CD4-positive, alpha-beta T cell treated with Interleukin-15 for 4 hours (primary cell): ENCODE results near the gene KIF6.
"Not testable (repeated sequence)": the region's sequence is repeated elsewhere in the genome, so short reads cannot be mapped to it uniquely, and the experiment has no call there.

Experiments
- DNase-seq: peaks from one replicate; pipeline ENCODE4 v3.0.0-alpha.2; 2020; ENCODE audit warnings: low spot score

The KIF6 gene

GRCh38 chr6:39553860-39554802 is 171.1 kb downstream of the KIF6 start:
- DNase-seq = no peak

GRCh38 chr6:39553029-39553428 is 172.2 kb downstream of the KIF6 start:
- DNase-seq = no peak

GRCh38 chr6:39550191-39550590 is 175.0 kb downstream of the KIF6 start:
- DNase-seq = no peak

- DNase-seq = no peak
Observed at GRCh38 chr6:39546731-39547130, 178.5 kb downstream of the KIF6 start.

- no peak for DNase-seq
Observed at GRCh38 chr6:39543950-39544349, 181.3 kb downstream of the KIF6 start.

GRCh38 chr6:39543095-39543494 is 182.1 kb downstream of the KIF6 start:
- DNase-seq = no peak

- no peak for DNase-seq
Observed at GRCh38 chr6:39540454-39540853, 184.8 kb downstream of the KIF6 start.

- DNase-seq = no peak
Observed at GRCh38 chr6:39530201-39530759, 194.9 kb downstream of the KIF6 start.

GRCh38 chr6:39527792-39528564 is 197.2 kb downstream of the KIF6 start:
- no peak for DNase-seq

GRCh38 chr6:39524007-39524406 is 201.2 kb downstream of the KIF6 start:
- DNase-seq = no peak

- no peak for DNase-seq
Observed at GRCh38 chr6:39521958-39522357, 203.2 kb downstream of the KIF6 start.

GRCh38 chr6:39520916-39521315 is 204.3 kb downstream of the KIF6 start:
- no peak for DNase-seq

GRCh38 chr6:39520411-39520810 is 204.8 kb downstream of the KIF6 start:
- DNase-seq = no peak

- no peak for DNase-seq
Observed at GRCh38 chr6:39518221-39518620, 207.0 kb downstream of the KIF6 start.

GRCh38 chr6:39517756-39518155 is 207.5 kb downstream of the KIF6 start:
- DNase-seq = no peak

GRCh38 chr6:39516471-39516870 is 208.7 kb downstream of the KIF6 start:
- no peak for DNase-seq

- DNase-seq = no peak
Observed at GRCh38 chr6:39515471-39515870, 209.7 kb downstream of the KIF6 start.

- DNase-seq = no peak
Observed at GRCh38 chr6:39515006-39515405, 210.2 kb downstream of the KIF6 start.

- DNase-seq = not testable (repeated sequence)
Observed at GRCh38 chr6:39509831-39510230, 215.4 kb downstream of the KIF6 start.

- DNase-seq = no peak
Observed at GRCh38 chr6:39508515-39508914, 216.7 kb downstream of the KIF6 start.

GRCh38 chr6:39507331-39507998 is 217.7 kb downstream of the KIF6 start:
- no peak for DNase-seq

- DNase-seq = not testable (repeated sequence)
Observed at GRCh38 chr6:39502362-39502955, 222.7 kb downstream of the KIF6 start.
